Vagina (tissue), 2 donors: ENCODE results near the gene GNAQ.

Experiments used
- POLR2AphosphoS5 ChIP-seq, 2 donors: sonication (generic); formaldehyde crosslinking; IDR thresholded peaks; one replicate each; pipeline ENCODE4 v1.9.0; 2017; ENCODE audit warnings: antibody characterized with exemption in 2 of 2, mild to moderate bottlenecking in 2 of 2, low read depth in 1 of 2; ENCODE audit not compliant: insufficient read depth in 1 of 2
- TF ChIP-seq, protein P1 (sequence below), 3 experiments: fragments of 450-650 bp in 2 of 3; fragments of 200-600 bp in 1 of 3; sonication (generic) in 1 of 3; IDR thresholded peaks; one replicate each; pipeline ENCODE4 v1.5.1; 2017 to 2019; ENCODE audit warnings: antibody characterized with exemption in 3 of 3, mild to moderate bottlenecking in 2 of 3, moderate library complexity in 2 of 3

- TF ChIP-seq, protein P1, sequence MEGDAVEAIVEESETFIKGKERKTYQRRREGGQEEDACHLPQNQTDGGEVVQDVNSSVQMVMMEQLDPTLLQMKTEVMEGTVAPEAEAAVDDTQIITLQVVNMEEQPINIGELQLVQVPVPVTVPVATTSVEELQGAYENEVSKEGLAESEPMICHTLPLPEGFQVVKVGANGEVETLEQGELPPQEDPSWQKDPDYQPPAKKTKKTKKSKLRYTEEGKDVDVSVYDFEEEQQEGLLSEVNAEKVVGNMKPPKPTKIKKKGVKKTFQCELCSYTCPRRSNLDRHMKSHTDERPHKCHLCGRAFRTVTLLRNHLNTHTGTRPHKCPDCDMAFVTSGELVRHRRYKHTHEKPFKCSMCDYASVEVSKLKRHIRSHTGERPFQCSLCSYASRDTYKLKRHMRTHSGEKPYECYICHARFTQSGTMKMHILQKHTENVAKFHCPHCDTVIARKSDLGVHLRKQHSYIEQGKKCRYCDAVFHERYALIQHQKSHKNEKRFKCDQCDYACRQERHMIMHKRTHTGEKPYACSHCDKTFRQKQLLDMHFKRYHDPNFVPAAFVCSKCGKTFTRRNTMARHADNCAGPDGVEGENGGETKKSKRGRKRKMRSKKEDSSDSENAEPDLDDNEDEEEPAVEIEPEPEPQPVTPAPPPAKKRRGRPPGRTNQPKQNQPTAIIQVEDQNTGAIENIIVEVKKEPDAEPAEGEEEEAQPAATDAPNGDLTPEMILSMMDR (IDR thresholded peaks at IDR 0.05): no peak
- TF ChIP-seq POLR2AphosphoS5 (IDR thresholded peaks at IDR 0.05; ENCODE audit: insufficient read depth in 1 of 2, low read depth in 1 of 2): no peak
Observed at GRCh38 chr9:77752554-77752953, 279.1 kb downstream of the GNAQ start.
